Colonic mucosa (tissue), 4 donors: ENCODE results near the gene CLEC2A. TPM values are rescaled to one million over a fixed set of nuclear protein-coding genes. Genes with fewer than 3 reads are reported as not detected.
"Not testable (repeated sequence)": the region's sequence is repeated elsewhere in the genome, so short reads cannot be mapped to it uniquely, and the experiment has no call there.

Experiments used
- DNase-seq: peaks from one replicate; pipeline ENCODE4 v3.0.0-alpha.2; 2020
- H3K27ac ChIP-seq: fragments of 200-600 bp; one replicate; pipeline ENCODE4 v1.8.0; 2021
- H3K27me3 ChIP-seq: fragments of 200-600 bp; one replicate; pipeline ENCODE4 v1.8.0; 2021
- H3K36me3 ChIP-seq: fragments of 200-600 bp; one replicate; pipeline ENCODE4 v1.8.0; 2021
- H3K4me1 ChIP-seq: fragments of 200-600 bp; one replicate; pipeline ENCODE4 v1.8.0; 2021; ENCODE audit warnings: mild to moderate bottlenecking
- H3K4me3 ChIP-seq: fragments of 200-600 bp; one replicate; pipeline ENCODE4 v1.8.0; 2021
- H3K9ac ChIP-seq, 2 donors: one replicate each; pipeline ENCODE4 v1.7.0; 2013; ENCODE audit warnings: control low read depth in 2 of 2, low read depth in 2 of 2, low read length in 2 of 2
- H3K9me3 ChIP-seq: fragments of 200-600 bp; one replicate; pipeline ENCODE4 v1.8.0; 2021
- CTCF ChIP-seq: fragments of 200-600 bp; IDR thresholded peaks from one replicate; pipeline ENCODE4 v1.8.0; 2022; ENCODE audit warnings: antibody characterized with exemption, mild to moderate bottlenecking
- intact Hi-C: fragments of 100-400 bp; cut with DNase I; formaldehyde crosslinking; loops from one replicate; pipeline ENCODE4 v1.14.1; 2022
- total RNA-seq, 2 donors: library from RNA; stranded (reverse); fragmentation: NEBNext Ultra II Directional in 1 of 2; extraction: Animal tissue kit (Norgen Biotek cat#: 25700) in 1 of 2; gene quantifications; one replicate each; pipeline ENCODE4 v1.2.1, GENCODE V29; 2021
- donor health status: healthy.
- donor health status: DM: no; HTN: no; CAD: no.
- donor health status: DM: no; HTN: no; CAD: no.

Gene CLEC2A
- total RNA-seq, 2 donors from 2014 or later: not detected

DNA sequence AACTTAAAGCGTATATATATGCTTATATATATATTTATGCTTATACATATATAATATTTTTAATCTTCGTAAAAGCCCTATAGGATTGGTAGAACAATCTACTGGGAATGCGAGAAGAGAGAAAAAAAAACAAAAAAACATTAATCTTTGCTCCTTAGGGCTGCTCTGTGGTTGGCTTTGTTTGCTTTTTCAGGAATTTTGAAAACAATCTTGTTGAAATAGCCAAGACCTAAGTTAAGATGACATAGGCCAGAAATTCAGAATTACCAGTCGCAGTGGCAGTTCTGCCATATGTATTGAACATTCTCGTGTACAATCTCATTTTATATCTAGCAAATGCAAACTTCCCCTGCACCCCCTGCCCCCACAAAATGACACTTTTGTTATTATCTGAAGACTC, 50.2 kb downstream of the CLEC2A start:
- TF ChIP-seq CTCF: no peak
- Histone ChIP-seq H3K27me3 (no peaks in the 10 kb centered on the region), H3K9me3 (no peaks in the 10 kb centered on the region), H3K4me1 (no peaks in the 10 kb centered on the region), H3K4me3 (no peak overlapping the region), H3K27ac (no peak overlapping the region), H3K36me3 (no peaks in the 10 kb centered on the region), H3K9ac (no peak overlapping the region)
- intact Hi-C loops: no loop called here
- DNase-seq: no peak

GRCh38 chr12:9881246-9881645, 50.9 kb downstream of the CLEC2A start, which contains the start of gene KLRF2:
Gene KLRF2, plus strand, starts transcription at chr12:9881489. Its CDS starts 107 bp downstream, at chr12:9881596.
- Histone ChIP-seq H3K27me3 (no peaks in the 10 kb centered on the region), H3K4me1 (no peaks in the 10 kb centered on the region), H3K27ac (no peak within 1 kb of the TSS), H3K9ac (no peak within 1 kb of the TSS), H3K36me3 (no peaks in the 10 kb centered on the region), H3K9me3 (no peaks in the 10 kb centered on the region), H3K4me3 (no peak within 1 kb of the TSS)
- no peak for TF ChIP-seq CTCF
- intact Hi-C loops: no loop called here
- DNase-seq: no peak

GRCh38 chr12:9880532-9881078, 51.6 kb downstream of the CLEC2A start:
- no peak for TF ChIP-seq CTCF

GRCh38 chr12:9876120-9876519, 56.0 kb downstream of the CLEC2A start:
- H3K9ac ChIP-seq, H3K27me3 ChIP-seq, H3K27ac ChIP-seq, intact Hi-C loops, DNase-seq, H3K4me1 ChIP-seq, H3K4me3 ChIP-seq, H3K9me3 ChIP-seq, H3K36me3 ChIP-seq: not testable (repeated sequence)

More at GRCh38 chr12:9880532-9881078, 51.6 kb downstream of the CLEC2A start:
- no peak overlapping the region for H3K27ac ChIP-seq
- H3K36me3 ChIP-seq: no peaks in the 10 kb centered on the region
- no peak for DNase-seq
- H3K9ac ChIP-seq: no peak overlapping the region
- no peaks in the 10 kb centered on the region for H3K9me3 ChIP-seq
- no peaks in the 10 kb centered on the region for H3K27me3 ChIP-seq
- no peaks in the 10 kb centered on the region for H3K4me1 ChIP-seq
- intact Hi-C loops: no loop called here
- H3K4me3 ChIP-seq: no peak overlapping the region

- Histone ChIP-seq H3K9ac (no peak overlapping the region), H3K27me3 (no peaks in the 10 kb centered on the region), H3K36me3 (no peaks in the 10 kb centered on the region), H3K4me3 (no peak overlapping the region), H3K4me1 (no peaks in the 10 kb centered on the region), H3K9me3 (no peaks in the 10 kb centered on the region), H3K27ac (no peak overlapping the region)
- DNase-seq: no peak
- no peak for TF ChIP-seq CTCF
- intact Hi-C loops: no loop called here
Observed at GRCh38 chr12:9872742-9873141, 59.4 kb downstream of the CLEC2A start.

GRCh38 chr12:9872162-9872561, 60.0 kb downstream of the CLEC2A start:
- no peaks in the 10 kb centered on the region for H3K4me1 ChIP-seq
- DNase-seq: no peak
- no peak overlapping the region for H3K4me3 ChIP-seq
- TF ChIP-seq CTCF: no peak
- no peak overlapping the region for H3K27ac ChIP-seq
- H3K36me3 ChIP-seq: no peaks in the 10 kb centered on the region
- no peaks in the 10 kb centered on the region for H3K9me3 ChIP-seq
- intact Hi-C loops: no loop called here
- H3K27me3 ChIP-seq: no peaks in the 10 kb centered on the region
- H3K9ac ChIP-seq: no peak overlapping the region
